Measurements from ENCODE around the gene LENG1. TPM values are rescaled to one million over a fixed set of nuclear protein-coding genes. Genes with fewer than 3 reads are reported as not detected.
A peak's percentile ranks its signal among the peaks of the same experiment; 100 is the strongest.
"Not testable (repeated sequence)": the region's sequence is repeated elsewhere in the genome, so short reads cannot be mapped to it uniquely, and the experiment has no call there.

The LENG1 gene
- 2.7 and 4.3 TPM in 2 replicates for polyA plus RNA-seq (2014; cell fraction: cytosol; rRNA removed)
- 2.5 and 7.3 TPM in 2 replicates for polyA plus RNA-seq (2014; cell fraction: nucleus; rRNA removed)

GRCh38 chr19:54159352-54160181 is at the start of gene LENG1:
TSS of gene LENG1 (minus strand) at chr19:54159721. CDS start at chr19:54159695, 26 bp downstream.
- peak; percentile 99 for DNase-seq (ENCODE audit: low spot score)

DNA sequence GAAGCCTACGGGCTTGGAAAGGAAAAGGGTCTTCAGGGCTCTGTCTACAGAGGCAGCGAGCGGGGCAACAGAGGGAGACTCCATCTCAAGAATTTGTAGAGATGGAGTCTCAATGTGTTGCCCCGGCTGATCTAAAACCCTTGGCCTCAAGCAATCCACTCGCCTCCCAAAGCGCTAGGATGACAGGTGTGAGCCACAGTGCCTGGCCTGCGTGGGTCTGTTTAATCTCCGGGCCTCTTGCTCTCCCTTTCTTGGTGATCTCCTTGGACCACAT is 49.2 kb upstream of the LENG1 start:
- DNase-seq (ENCODE audit: low spot score): no peak

DNA sequence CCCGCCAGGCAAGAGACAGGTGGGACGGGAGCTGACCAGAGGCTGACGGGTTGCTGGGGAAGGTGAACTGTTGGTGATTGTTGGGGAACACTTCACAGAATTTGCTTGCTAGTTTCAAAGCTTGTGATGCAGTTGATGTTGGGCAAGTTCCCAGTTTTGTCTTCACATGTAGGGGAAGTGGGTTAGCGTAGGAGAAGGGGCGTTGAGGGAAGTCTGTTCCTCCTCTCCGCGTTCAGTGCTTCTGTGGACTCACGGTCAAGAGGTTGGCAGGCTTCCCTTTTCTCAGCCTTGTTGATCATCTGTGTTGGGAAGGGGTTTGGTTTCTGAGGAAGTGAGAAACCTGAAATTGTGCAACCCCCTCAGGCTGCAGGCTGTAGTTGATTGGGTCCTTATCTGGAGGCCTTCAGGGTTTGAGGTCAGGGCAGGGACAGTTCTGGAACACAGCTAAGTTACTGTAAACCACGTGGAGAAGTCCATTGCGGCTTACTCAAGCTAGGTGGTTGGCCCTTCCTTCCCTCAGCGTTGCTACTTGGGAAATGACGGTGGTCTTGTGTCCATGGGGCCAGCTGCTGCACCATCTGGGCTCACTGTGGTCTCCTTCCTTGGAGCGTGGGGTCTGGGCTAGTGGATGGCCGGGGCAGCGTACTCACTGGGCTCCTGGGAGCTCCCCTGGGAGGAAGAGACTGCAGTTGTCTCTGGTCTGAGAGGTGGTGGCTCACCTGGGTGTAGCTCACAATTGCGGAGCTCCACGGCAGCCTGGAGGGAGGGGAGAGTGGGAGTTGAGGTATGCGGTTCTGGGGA is 48.7 kb upstream of the LENG1 start:
- no peak for DNase-seq (ENCODE audit: low spot score)

GRCh38 chr19:54207676-54207982 is 48.1 kb upstream of the LENG1 start:
- no peak for DNase-seq (ENCODE audit: low spot score)

DNA sequence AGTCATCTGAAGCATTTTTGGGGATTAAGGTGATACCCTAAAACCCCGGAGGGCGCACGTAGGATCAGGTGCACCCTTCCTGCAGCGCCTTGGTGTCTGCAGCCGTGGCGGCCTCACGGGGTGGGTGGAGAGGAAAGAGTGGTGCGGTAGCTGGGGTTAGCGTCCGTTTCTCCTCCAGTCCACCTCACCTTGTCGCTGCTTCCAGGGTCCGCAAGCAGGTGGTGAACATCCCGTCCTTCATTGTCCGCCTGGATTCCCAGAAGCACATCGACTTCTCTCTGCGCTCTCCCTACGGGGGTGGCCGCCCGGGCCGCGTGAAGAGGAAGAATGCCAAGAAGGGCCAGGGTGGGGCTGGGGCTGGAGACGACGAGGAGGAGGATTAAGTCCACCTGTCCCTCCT is 47.7 kb upstream of the LENG1 start:
- not testable (repeated sequence) for DNase-seq (ENCODE audit: low spot score)

DNA sequence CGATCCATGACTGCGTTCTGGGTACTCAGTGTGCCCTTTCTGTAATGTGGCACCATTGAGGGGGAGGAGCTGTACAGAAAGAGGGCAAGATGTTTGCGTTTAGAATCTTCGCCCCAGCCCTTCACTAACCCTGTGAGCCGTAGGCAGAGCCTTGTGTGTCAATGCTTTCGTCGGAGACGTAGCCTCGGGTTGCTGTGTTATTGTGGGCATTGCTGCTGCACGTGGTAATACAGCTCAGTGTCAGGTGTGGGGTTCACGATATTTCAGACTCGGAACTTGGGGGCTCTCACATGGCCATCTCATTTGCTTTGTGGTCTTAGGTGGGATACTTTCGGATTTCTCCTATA is 47.3 kb upstream of the LENG1 start:
- no peak for DNase-seq (ENCODE audit: low spot score)

GRCh38 chr19:54206030-54206830 is 46.7 kb upstream of the LENG1 start:
- DNase-seq (ENCODE audit: low spot score): no peak

DNA sequence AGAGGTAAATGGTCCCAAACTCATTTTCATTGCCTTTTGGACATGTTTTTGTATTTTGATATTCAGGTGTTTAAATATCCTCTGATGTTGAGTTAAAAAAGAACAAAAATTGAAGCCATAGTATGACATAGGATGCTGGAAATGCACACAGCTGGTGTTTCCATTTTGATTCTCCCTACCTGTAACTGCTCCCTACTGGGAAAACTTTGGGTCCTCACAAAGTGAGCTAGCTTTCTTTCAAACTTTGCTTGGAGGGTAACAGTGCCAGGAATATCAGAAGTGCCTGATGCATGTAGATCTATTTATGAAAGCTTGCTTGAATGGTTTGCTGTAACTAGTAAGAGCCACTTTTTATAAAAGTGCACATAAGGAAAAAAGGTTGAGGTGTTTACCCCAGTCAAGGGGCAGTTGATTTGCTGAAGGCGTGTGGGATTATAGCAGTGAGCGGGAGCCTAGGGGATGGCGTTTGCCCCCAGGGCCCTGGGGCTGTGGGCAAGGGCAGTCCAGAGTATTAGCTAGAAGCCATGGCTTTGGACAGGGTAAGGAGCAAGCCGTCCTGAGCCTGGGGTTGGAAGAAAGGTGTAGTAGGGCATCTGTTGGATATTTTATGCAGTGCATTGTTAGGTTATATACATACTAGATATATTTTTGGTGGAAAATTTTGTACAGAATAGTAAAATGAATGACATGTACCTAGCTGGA is 45.4 kb upstream of the LENG1 start:
- no peak for DNase-seq (ENCODE audit: low spot score)

DNA sequence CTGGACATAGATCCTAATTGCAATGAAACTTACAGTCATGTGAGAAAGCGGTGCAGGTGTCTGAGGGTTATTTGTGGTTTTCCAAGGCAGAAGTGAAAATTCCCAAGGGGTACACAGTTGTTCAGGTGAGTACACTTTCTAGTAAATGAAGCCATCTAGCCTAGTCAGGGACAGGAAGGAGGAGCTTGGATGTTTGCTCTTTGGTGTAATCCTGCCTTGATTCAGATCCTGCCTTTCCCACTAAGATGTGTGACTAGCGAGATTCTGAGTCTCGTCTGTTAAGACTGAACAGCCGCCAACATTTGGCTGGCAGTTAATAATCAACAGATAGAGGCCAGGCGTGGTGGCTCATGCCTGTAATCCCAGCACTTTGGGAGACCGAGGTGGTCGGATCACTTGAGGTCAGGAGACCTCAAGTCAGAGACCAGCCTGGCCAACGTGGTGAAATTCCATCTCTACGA is 43.7 kb upstream of the LENG1 start:
- no peak for DNase-seq (ENCODE audit: low spot score)

DNA sequence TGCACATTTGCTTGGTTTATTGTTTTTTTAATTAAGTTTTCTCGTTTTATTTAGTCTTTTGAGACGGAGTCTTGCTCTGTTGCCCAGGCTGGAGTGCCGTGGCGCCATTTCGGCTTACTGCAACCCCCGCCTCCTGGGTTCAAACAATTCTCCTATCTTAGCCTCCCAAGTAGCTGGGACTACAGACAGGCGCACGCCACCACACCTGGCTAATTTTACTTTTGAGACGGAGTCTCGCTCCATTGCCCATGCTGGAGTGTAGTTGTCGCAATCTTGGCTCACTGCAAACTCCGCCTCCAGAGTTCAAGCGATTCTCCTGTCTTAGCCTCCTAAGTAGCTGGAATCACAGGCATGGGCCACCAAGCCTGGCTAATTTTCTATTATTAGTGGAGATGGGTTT is 42.5 kb upstream of the LENG1 start:
- DNase-seq (ENCODE audit: low spot score): no peak

DNA sequence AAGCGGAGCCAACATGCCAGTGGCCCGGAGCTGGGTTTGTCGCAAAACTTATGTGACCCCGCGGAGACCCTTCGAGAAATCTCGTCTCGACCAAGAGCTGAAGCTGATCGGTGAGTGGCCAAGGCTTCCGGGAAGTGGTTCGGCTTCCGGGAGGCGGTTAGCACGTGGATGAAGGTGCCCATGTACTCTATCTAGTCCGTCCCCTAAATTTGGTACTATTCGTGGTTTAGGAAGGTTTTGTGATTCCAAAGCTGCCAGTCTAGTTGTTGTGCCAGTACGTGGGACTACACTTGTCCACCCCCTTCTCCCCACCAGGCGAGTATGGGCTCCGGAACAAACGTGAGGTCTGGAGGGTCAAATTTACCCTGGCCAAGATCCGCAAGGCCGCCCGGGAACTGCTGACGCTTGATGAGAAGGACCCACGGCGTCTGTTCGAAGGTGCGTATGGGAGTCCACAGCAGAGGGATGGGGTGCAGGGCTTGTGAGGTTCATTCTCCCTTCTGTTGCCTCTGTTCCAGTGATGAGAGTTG is 41.7 kb upstream of the LENG1 start:
- no peak for DNase-seq (ENCODE audit: low spot score)

GRCh38 chr19:54199401-54199800 is 39.9 kb upstream of the LENG1 start:
- no peak for DNase-seq (ENCODE audit: low spot score)

DNA sequence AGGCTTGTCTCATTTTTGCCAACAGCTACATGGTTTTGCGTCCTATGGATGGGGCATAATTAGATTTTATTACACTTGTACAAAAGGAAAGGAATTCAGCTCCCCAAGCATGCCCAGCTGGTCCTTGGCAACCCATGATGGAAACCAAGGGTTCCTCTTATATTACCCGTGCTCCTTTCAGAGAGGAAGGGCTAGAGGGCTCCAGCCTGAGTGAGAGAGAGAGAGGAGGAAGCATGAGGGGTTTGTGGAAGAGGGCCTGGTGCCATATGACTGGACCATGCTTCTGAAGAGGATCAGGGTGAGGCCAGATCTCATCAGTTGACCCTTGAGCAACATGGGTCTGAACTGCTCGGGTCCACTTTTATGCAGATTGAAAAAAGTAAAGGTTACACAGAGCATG is 37.6 kb upstream of the LENG1 start:
- DNase-seq (ENCODE audit: low spot score): no peak

- no peak for DNase-seq (ENCODE audit: low spot score)
Observed at GRCh38 chr19:54196536-54196935, 37.0 kb upstream of the LENG1 start.

DNA sequence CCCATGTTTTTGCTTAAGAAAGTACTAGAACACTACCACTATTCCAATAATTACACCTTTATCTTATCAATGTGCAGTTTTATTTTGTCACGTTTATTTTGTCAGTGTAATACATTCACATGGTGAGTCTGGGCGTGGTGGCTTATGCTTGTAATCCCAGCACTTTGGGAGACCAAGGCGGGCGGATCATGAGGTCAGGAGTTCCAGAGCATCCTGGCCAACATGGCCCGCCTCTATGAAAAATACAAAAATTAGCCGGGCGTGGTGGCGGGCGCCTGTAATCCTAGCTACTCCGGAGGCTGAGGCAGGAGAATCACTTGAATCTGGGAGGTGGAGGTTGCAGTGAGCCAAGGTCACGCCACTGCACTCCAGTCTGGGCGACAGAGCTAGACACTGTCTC is 34.9 kb upstream of the LENG1 start:
- DNase-seq (ENCODE audit: low spot score): not testable (repeated sequence)

GRCh38 chr19:54193011-54193410 is 33.5 kb upstream of the LENG1 start:
- DNase-seq (ENCODE audit: low spot score): no peak

DNA sequence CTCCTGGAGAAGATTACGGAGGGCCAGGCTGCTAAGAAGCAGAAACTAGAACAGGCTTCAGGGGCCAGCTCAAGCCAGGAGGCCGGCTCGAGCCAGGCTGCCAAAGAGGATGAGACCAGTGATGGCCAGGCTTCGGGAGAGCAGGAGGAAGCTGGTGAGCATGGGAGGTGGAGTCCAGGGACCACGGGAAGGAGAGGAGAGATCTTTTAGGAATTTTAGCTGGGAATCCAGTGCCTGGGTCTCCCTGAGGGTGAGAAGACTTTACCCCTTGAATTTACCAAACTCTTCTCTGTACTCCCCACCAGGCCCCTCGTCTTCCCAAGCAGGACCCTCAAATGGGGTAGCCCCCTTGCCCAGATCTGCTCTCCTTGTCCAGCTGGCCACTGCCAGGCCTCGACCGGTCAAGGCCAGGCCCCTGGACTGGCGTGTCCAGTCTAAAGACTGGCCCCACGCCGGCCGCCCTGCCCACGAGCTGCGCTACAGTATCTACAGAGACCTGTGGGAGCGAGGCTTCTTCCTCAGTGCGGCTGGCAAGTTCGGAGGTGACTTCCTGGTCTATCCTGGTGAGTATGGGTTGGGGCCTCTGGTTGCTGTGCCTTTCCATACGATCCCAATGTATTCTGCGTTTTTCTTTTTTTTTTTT is 32.4 kb upstream of the LENG1 start:
- DNase-seq (ENCODE audit: low spot score): no peak

DNA sequence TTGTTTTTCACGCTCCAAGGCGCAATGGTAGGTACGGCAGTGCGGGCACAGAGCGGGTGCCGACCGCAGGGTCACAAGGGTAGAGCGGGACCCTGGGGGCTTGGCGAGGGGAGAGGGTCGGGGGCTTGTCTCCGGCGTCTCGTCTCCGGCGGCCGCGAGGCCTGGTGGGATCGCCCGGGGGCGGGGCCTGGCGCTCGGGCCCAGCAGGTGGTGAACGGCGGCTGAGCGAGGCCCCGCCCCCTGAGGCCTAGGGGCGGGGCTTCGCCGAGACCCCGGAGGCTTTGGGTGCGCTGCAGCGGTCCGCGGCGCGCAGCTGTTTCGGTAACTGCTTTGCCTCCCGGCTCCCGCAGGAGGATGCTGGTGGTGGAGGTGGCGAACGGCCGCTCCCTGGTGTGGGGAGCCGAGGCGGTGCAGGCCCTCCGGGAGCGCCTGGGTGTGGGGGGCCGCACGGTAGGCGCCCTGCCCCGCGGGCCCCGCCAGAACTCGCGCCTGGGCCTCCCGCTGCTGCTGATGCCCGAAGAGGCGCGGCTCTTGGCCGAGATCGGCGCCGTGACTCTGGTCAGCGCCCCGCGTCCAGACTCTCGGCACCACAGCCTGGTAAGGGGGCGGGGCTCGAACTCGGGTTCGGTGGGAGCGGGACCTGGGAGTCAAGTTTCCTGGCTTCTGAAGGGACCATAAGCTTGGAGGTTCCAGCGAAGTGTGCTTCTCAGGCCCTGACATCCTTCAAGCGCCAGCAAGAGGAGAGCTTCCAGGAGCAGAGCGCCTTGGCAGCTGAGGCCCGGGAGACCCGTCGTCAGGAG is 31.7 kb upstream of the LENG1 start, which contains the start of gene TSEN34:
TSS of gene TSEN34 (plus strand) at position 298 of the 800 bp plus-strand sequence. CDS start at position 355, 57 bp downstream.
- peak; percentile 81 for DNase-seq (ENCODE audit: low spot score)

DNA sequence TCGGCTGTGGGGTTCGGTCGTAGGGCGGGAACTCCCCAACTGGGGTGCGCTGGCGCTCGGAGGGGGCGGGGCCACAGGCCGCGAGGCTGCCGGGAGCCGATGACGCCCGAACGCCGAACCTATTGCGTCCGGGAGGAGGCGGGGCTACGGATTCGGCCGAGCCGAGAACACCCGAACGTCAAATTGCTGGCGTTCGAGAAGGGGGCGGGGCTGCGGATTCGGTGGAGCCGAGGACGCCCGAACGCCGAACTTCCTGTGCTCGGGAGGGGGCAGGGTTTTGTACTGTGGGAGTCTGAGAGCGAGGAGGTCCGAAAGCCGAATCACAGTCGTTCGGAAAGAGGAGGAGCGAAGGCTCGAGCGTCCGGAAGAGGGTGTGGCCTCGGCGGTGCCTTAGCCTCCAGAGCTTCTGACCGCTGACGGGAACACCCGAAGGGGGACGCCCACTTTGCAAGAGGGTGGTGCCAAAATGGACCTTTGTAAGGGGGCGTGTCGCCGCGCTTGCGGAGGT is 31.0 kb upstream of the LENG1 start:
- DNase-seq (ENCODE audit: low spot score): peak; percentile 95

Data from SK-N-DZ (cell line).